ENCODE data around the gene EEIG1. TPM values are rescaled to one million over a fixed set of nuclear protein-coding genes. Genes with fewer than 3 reads are reported as not detected.
"Not testable (repeated sequence)": the region's sequence is repeated elsewhere in the genome, so short reads cannot be mapped to it uniquely, and the experiment has no call there.

The EEIG1 gene
- total and polyA plus RNA-seq, 8 donors: 28.2 to 67.3 (median 38.8) TPM

GRCh38 chr9:128026255-128026772, 45.5 kb upstream of the EEIG1 start:
- intact Hi-C loops (cut with DNase I): no loop called here

GRCh38 chr9:128025736-128026135, 44.9 kb upstream of the EEIG1 start:
- H3K9me3 ChIP-seq: no peaks in the 10 kb centered on the region
- H3K36me3 ChIP-seq: no peaks in the 10 kb centered on the region
- H3K27me3 ChIP-seq: no peaks in the 10 kb centered on the region
- intact Hi-C loops (cut with DNase I): no loop called here
- peaks cover 0 to 20% of the 10 kb centered on the region in 2 donors for H3K4me1 ChIP-seq
- TF ChIP-seq CTCF (IDR thresholded peaks at IDR 0.05): no peak
- no peak overlapping the region for H3K4me3 ChIP-seq
- DNase-seq (no peak), ATAC-seq (no peak)
- peak overlapping the region in 1 of 2 donors; percentile 13 for H3K27ac ChIP-seq

More at GRCh38 chr9:128026255-128026772, 45.5 kb upstream of the EEIG1 start:
- no peak for TF ChIP-seq CTCF (IDR thresholded peaks at IDR 0.05)
- no peaks in the 10 kb centered on the region for H3K36me3 ChIP-seq
- H3K27ac ChIP-seq: peak overlapping the region; percentile 15 to 59
- peaks cover 0 to 20% of the 10 kb centered on the region in 2 donors for H3K4me1 ChIP-seq
- no peak for DNase-seq
- no peaks in the 10 kb centered on the region for H3K27me3 ChIP-seq
- peak; percentile 45 for ATAC-seq
- no peaks in the 10 kb centered on the region for H3K9me3 ChIP-seq
- no peak overlapping the region for H3K4me3 ChIP-seq

GRCh38 chr9:128024761-128025308, 44.0 kb upstream of the EEIG1 start:
- Histone ChIP-seq H3K9me3 (no peaks in the 10 kb centered on the region), H3K27ac (no peak overlapping the region)
- intact Hi-C loops (cut with DNase I): no loop called here

GRCh38 chr9:128023671-128024070, 42.9 kb upstream of the EEIG1 start:
- H3K27me3 ChIP-seq; H3K36me3 ChIP-seq; intact Hi-C loops (cut with DNase I); H3K9me3 ChIP-seq; H3K4me3 ChIP-seq; H3K27ac ChIP-seq; DNase-seq; ATAC-seq: not testable (repeated sequence)
- H3K4me1 ChIP-seq: peaks cover 0 to 20% of the 10 kb centered on the region in 2 donors

More at GRCh38 chr9:128024761-128025308, 44.0 kb upstream of the EEIG1 start:
- TF ChIP-seq CTCF (IDR thresholded peaks at IDR 0.05): no peak
- no peak for DNase-seq
- peaks cover 0 to 20% of the 10 kb centered on the region in 2 donors for H3K4me1 ChIP-seq
- no peak overlapping the region for H3K4me3 ChIP-seq
- H3K36me3 ChIP-seq: no peaks in the 10 kb centered on the region
- H3K27me3 ChIP-seq: no peaks in the 10 kb centered on the region
- no peak for ATAC-seq

GRCh38 chr9:128022886-128023285, 42.1 kb upstream of the EEIG1 start:
- Histone ChIP-seq H3K4me1 (peaks cover 0 to 20% of the 10 kb centered on the region in 2 donors), H3K4me3 (no peak overlapping the region), H3K27ac (no peak overlapping the region), H3K36me3 (no peaks in the 10 kb centered on the region), H3K9me3 (no peaks in the 10 kb centered on the region), H3K27me3 (no peaks in the 10 kb centered on the region)
- ATAC-seq (no peak), DNase-seq (no peak)
- intact Hi-C loops (cut with DNase I): no loop called here
- TF ChIP-seq CTCF (IDR thresholded peaks at IDR 0.05): no peak

- Histone ChIP-seq H3K4me1 (peaks cover 0 to 3% of the 10 kb centered on the region in 2 donors), H3K36me3 (no peaks in the 10 kb centered on the region), H3K27me3 (no peaks in the 10 kb centered on the region), H3K4me3 (no peak overlapping the region), H3K27ac (no peak overlapping the region), H3K9me3 (no peaks in the 10 kb centered on the region)
- TF ChIP-seq CTCF (IDR thresholded peaks at IDR 0.05): no peak
- intact Hi-C loops (cut with DNase I): no loop called here
- no peak for DNase-seq
- no peak for ATAC-seq
These were observed 40.3 kb upstream of the EEIG1 start for GRCh38 chr9:128021098-128021497.

Measured in left lung (tissue), 10 donors.